Glutamatergic neuron (in vitro differentiated cells): ENCODE measurements around the gene CYP8B1. TPM values are rescaled to one million over a fixed set of nuclear protein-coding genes. Genes with fewer than 3 reads are reported as not detected.
"Not testable (repeated sequence)": the region's sequence is repeated elsewhere in the genome, so short reads cannot be mapped to it uniquely, and the experiment has no call there.

Source experiments
- DNase-seq: peaks from one replicate; pipeline ENCODE4 v3.0.0; 2022
- H3K27ac Mint-ChIP-seq: one replicate; pipeline ENCODE4 v1.8.0; 2020; ENCODE audit warnings: mild to moderate bottlenecking, mixed read lengths, inconsistent platforms; ENCODE audit not compliant: unreplicated experiment
- H3K27me3 Mint-ChIP-seq: one replicate; pipeline ENCODE4 v1.8.0; 2020; ENCODE audit warnings: mild to moderate bottlenecking, moderate library complexity, mixed read lengths, inconsistent platforms; ENCODE audit not compliant: unreplicated experiment
- H3K36me3 Mint-ChIP-seq: one replicate; pipeline ENCODE4 v1.8.0; 2020; ENCODE audit warnings: mild to moderate bottlenecking, mixed read lengths, inconsistent platforms; ENCODE audit not compliant: unreplicated experiment
- H3K4me1 Mint-ChIP-seq: one replicate; pipeline ENCODE4 v1.8.0; 2020; ENCODE audit warnings: mild to moderate bottlenecking, low read depth, mixed read lengths, inconsistent platforms; ENCODE audit not compliant: unreplicated experiment
- H3K4me3 Mint-ChIP-seq: one replicate; pipeline ENCODE4 v1.8.0; 2020; ENCODE audit warnings: mild to moderate bottlenecking, mixed read lengths, inconsistent platforms; ENCODE audit not compliant: unreplicated experiment
- H3K9me3 Mint-ChIP-seq: one replicate; pipeline ENCODE4 v1.8.0; 2020; ENCODE audit warnings: mild to moderate bottlenecking, moderate library complexity, mixed read lengths, inconsistent platforms; ENCODE audit not compliant: unreplicated experiment
- total RNA-seq: library from RNA; stranded (reverse); fragmentation: NEBNext Ultra II Directional; extraction: Animal tissue kit (Norgen Biotek cat#: 25700); gene quantifications from one replicate; pipeline ENCODE4 v1.2.1, GENCODE V29; 2021; ENCODE audit not compliant: unreplicated experiment
- TF ChIP-seq, protein P1 (sequence below): fragments of 200-600 bp; sonication (generic); IDR thresholded peaks from one replicate; pipeline ENCODE4 v1.5.0; 2021; ENCODE audit not compliant: partially characterized antibody, unreplicated experiment

CYP8B1 gene
- total RNA-seq, 1 donor from 2014 or later = not detected

DNA sequence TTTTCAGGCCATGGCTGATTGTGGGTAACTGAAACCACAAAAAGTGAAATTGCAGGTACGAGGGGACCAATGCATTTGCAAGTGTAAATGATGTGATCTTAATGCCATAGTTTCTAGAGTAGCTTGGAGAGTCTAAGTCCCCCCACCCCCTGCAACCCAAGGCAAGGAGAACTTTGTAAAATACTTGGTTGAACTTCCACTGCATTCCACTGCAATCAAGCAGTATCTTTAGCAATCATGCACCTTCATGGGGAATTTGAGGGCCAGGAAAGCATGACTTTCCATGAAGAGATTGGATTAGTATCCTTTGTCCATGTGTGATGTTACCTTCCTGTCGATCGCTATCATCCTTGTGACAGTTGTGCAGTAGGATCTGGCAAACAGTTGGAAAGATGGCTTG lies 11.4 kb upstream of the CYP8B1 start:
- Mint-ChIP-seq H3K36me3 (no peaks in the 10 kb centered on the region), H3K9me3 (no peaks in the 10 kb centered on the region), H3K4me1 (no peaks in the 10 kb centered on the region), H3K27ac (no peak overlapping the region), H3K4me3 (no peak overlapping the region), H3K27me3 (no peaks in the 10 kb centered on the region)
- TF ChIP-seq, protein P1, sequence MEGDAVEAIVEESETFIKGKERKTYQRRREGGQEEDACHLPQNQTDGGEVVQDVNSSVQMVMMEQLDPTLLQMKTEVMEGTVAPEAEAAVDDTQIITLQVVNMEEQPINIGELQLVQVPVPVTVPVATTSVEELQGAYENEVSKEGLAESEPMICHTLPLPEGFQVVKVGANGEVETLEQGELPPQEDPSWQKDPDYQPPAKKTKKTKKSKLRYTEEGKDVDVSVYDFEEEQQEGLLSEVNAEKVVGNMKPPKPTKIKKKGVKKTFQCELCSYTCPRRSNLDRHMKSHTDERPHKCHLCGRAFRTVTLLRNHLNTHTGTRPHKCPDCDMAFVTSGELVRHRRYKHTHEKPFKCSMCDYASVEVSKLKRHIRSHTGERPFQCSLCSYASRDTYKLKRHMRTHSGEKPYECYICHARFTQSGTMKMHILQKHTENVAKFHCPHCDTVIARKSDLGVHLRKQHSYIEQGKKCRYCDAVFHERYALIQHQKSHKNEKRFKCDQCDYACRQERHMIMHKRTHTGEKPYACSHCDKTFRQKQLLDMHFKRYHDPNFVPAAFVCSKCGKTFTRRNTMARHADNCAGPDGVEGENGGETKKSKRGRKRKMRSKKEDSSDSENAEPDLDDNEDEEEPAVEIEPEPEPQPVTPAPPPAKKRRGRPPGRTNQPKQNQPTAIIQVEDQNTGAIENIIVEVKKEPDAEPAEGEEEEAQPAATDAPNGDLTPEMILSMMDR = no peak
- DNase-seq = no peak

DNA sequence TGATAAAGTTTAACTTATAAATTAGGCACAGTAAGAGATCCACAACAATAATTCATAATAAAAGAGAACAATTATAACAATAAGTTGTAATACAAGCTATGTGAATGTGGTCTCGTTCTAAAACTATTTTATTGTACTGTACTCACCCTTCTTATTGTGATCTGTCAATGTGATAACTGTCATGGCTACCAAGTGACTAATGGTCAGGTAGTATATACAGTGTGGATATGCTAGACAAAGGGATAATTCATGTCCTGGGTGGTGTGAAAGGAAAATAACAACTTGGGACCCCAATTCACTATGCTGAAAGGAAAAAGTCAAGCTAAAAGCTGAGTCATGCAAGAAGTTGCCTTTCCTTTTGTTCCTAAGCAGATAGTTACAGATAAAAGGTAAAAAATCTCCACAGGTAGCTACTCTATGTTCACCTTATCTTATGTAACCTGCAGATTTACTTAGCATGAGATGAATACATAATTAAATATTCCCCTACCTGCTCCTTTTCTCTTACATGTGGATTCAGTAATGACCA lies 10.7 kb upstream of the CYP8B1 start:
- Mint-ChIP-seq H3K36me3 (no peaks in the 10 kb centered on the region), H3K4me1 (peaks cover 2% of the 10 kb centered on the region), H3K4me3 (no peak overlapping the region), H3K27me3 (no peaks in the 10 kb centered on the region), H3K9me3 (no peaks in the 10 kb centered on the region), H3K27ac (no peak overlapping the region)
- DNase-seq = no peak
- TF ChIP-seq, protein P1 = no peak

DNA sequence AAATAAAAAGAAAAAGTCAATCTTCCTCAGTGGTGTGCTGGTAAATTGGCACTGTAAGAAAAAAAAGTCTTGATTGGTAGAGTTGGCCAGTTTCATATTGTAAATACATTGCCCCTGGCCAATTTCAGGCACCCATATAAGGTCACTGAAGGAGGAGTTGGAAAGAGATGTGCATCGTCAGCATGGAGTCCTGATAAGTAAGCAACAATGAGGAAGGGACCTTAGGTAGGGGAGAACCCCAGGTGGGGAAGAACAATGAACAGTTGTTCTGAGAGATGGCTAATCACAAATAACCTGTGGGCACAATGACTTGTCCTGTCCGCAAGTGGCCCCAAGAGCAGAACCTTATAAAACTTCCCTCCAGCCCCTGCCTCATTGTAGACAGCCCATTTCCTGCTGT lies 8.6 kb upstream of the CYP8B1 start:
- Mint-ChIP-seq H3K4me1 (peaks cover 5% of the 10 kb centered on the region), H3K36me3 (no peaks in the 10 kb centered on the region), H3K27ac (no peak overlapping the region), H3K4me3 (no peak overlapping the region), H3K27me3 (peaks cover 6% of the 10 kb centered on the region), H3K9me3 (peaks cover 6% of the 10 kb centered on the region)
- DNase-seq = no peak
- TF ChIP-seq, protein P1 = no peak

DNA sequence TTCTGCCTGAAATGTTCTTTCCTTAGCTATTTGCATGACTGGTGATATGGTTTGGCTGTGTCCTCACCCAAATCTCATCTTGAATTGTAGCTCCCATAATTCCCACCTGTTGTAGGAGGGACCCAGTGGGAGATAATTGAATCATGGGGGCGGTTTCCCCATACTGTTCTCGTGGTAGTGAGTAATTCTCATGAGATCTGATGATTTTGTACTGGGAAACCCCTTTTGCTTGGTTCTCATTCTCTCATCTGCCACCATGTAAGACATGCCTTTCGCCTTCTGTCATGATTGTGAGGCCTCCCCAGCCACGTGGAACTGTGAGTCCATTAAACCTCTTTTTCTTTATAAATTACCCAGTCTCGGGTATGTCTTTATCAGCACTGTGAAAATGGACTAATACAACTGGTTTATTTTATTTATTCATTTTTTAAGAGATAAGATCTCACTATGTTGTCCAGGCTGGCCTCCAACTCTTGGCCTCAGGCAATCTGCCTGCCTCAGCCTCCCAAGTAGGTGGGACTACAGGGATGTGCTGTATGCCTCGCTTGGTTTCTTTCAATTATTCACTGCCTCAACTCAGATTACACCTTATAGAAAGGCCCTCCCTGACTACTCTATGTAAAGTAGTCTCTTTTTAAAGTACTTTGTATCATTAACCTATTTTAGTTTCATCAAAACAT lies 7.7 kb upstream of the CYP8B1 start:
- H3K4me3 Mint-ChIP-seq, H3K36me3 Mint-ChIP-seq, DNase-seq, H3K27ac Mint-ChIP-seq, H3K4me1 Mint-ChIP-seq, H3K9me3 Mint-ChIP-seq, H3K27me3 Mint-ChIP-seq: not testable (repeated sequence)

DNA sequence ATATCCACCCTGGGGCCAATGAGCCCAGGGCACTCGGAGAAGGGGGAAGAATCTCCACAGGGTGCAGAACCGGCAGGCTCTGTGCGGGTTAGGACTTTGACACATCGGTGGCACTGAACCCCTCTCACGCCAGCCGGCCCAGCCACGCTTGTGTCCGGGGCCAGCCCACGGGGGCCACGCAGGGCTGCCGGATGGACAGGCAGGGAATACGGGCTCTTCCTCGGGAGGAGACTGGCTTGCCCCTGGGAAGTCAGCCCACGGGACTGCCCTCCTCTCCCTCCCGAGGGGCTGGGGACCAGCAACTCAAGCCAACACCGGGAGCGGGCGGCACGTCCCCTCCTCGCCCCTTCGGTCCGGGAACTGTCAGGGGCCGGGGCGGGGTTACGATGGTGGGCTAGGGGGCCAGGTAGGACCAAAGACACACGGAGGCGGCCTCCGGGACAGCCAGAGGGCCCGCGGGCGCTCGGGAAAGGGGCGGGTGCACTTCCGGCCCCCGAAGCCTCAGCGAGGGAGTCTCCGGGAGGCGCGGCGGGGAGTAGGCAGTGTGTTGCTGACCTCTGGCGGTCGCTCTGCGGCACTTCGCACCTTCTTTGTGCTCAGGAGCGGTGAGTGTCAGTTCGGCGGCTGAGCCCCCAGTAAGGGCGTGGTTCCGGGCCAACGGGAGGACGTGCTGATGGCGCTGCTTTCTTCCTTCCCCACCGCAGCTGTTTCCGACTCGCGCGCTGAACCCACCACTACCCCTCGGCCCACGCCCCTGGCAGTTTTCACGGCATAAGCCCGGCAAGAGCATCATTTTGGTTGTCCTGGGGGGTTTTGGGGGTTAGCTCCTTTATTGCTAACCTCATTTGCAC lies 5.1 kb upstream of the CYP8B1 start:
- DNase-seq = peak; percentile 89
- H3K9me3 Mint-ChIP-seq = peaks cover 6% of the 10 kb centered on the region
- peak overlapping the region; percentile 86 for H3K27ac Mint-ChIP-seq
- peak overlapping the region; percentile 87 for H3K4me3 Mint-ChIP-seq
- TF ChIP-seq, protein P1 = peak; percentile 82
- H3K36me3 Mint-ChIP-seq = no peaks in the 10 kb centered on the region
- peaks cover 6% of the 10 kb centered on the region for H3K27me3 Mint-ChIP-seq
- peaks cover 5% of the 10 kb centered on the region for H3K4me1 Mint-ChIP-seq
